SU-DHL-6 (cell line): ENCODE data around the gene VMO1.

Experiments
- EZH2phosphoT487 ChIP-seq: fragments of 200-600 bp; sonication (generic), shearing (Covaris generic); conservative IDR thresholded peaks from 2 replicates; pipeline ENCODE4 v1.6.1; 2018; ENCODE audit warnings: mild to moderate bottlenecking, antibody characterized with exemption, low read length, moderate library complexity, mixed read lengths
- TF ChIP-seq, protein P1 (sequence below): fragments of 200-600 bp; sonication (generic); IDR thresholded peaks from one replicate; pipeline ENCODE4 v1.5.1; 2017; ENCODE audit warnings: antibody characterized with exemption, mild to moderate bottlenecking, low read length, moderate library complexity; ENCODE audit not compliant: insufficient read depth, poor library complexity, severe bottlenecking

GRCh38 chr17:4806456-4806776 is 20.3 kb upstream of the VMO1 start:
- TF ChIP-seq, protein P1, sequence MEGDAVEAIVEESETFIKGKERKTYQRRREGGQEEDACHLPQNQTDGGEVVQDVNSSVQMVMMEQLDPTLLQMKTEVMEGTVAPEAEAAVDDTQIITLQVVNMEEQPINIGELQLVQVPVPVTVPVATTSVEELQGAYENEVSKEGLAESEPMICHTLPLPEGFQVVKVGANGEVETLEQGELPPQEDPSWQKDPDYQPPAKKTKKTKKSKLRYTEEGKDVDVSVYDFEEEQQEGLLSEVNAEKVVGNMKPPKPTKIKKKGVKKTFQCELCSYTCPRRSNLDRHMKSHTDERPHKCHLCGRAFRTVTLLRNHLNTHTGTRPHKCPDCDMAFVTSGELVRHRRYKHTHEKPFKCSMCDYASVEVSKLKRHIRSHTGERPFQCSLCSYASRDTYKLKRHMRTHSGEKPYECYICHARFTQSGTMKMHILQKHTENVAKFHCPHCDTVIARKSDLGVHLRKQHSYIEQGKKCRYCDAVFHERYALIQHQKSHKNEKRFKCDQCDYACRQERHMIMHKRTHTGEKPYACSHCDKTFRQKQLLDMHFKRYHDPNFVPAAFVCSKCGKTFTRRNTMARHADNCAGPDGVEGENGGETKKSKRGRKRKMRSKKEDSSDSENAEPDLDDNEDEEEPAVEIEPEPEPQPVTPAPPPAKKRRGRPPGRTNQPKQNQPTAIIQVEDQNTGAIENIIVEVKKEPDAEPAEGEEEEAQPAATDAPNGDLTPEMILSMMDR, result no peak
- no peak for TF ChIP-seq EZH2phosphoT487
